Mesenchymal stem cell (in vitro differentiated cells and primary cell): Measurements from ENCODE around the gene TRIM66.

Source experiments
- DNase-seq: peaks from one replicate; pipeline ENCODE4 v3.0.0-alpha.2; 2013
- H2AFZ ChIP-seq: one replicate; pipeline ENCODE4 v1.6.1; 2013; ENCODE audit warnings: low read depth, mild to moderate bottlenecking, control low read depth, inconsistent platforms, low read length, moderate library complexity
- H2AK5ac ChIP-seq: 2 replicates; pipeline ENCODE4 v1.6.1; 2013; ENCODE audit warnings: low read length, moderate library complexity, mild to moderate bottlenecking, inconsistent platforms; ENCODE audit not compliant: severe bottlenecking
- H2BK120ac ChIP-seq: one replicate; pipeline ENCODE4 v1.6.1; 2013; ENCODE audit warnings: low read depth, mild to moderate bottlenecking, inconsistent platforms, low read length, moderate library complexity
- H2BK12ac ChIP-seq, 2 experiments: one replicate each; pipeline ENCODE4 v1.6.1; 2013; ENCODE audit warnings: inconsistent platforms in 2 of 2, low read length in 2 of 2, mild to moderate bottlenecking in 2 of 2, moderate library complexity in 2 of 2, control low read depth in 1 of 2
- H2BK15ac ChIP-seq: one replicate; pipeline ENCODE4 v1.6.1; 2013; ENCODE audit warnings: mild to moderate bottlenecking, low read depth, inconsistent platforms; ENCODE audit not compliant: poor library complexity, severe bottlenecking
- H2BK5ac ChIP-seq: 2 replicates; pipeline ENCODE4 v1.6.1; 2013; ENCODE audit warnings: low read depth, mild to moderate bottlenecking, low read length, control low read depth, inconsistent platforms; ENCODE audit not compliant: poor library complexity, severe bottlenecking
- H3K14ac ChIP-seq, 2 experiments: one replicate each; pipeline ENCODE4 v1.6.1; 2013; ENCODE audit warnings: inconsistent platforms in 2 of 2, low read length in 2 of 2, control low read depth in 1 of 2, mild to moderate bottlenecking in 1 of 2, moderate library complexity in 1 of 2
- H3K18ac ChIP-seq, 2 experiments: one replicate each; pipeline ENCODE4 v1.6.1; 2013; ENCODE audit warnings: inconsistent platforms in 2 of 2, low read length in 2 of 2, control low read depth in 1 of 2, low read depth in 1 of 2, mild to moderate bottlenecking in 1 of 2
- H3K23ac ChIP-seq, 2 experiments: one replicate each; pipeline ENCODE4 v1.6.1; 2013; ENCODE audit warnings: inconsistent platforms in 2 of 2, low read length in 2 of 2, mild to moderate bottlenecking in 2 of 2, moderate library complexity in 2 of 2, control low read depth in 1 of 2
- H3K27ac ChIP-seq: 2 replicates; pipeline ENCODE4 v1.5.1; 2013; ENCODE audit warnings: mild to moderate bottlenecking, moderate library complexity, low read length, control low read depth, inconsistent platforms; ENCODE audit not compliant: poor library complexity, severe bottlenecking
- H3K27me3 ChIP-seq, 2 experiments: 2 replicates each; pipeline versions ENCODE4 v1.6.1 to v1.7.0; 2013; ENCODE audit warnings: low read length in 2 of 2, mild to moderate bottlenecking in 2 of 2, moderate library complexity in 2 of 2, control low read depth in 1 of 2, inconsistent platforms in 1 of 2; ENCODE audit not compliant: control insufficient read depth in 1 of 2, insufficient read depth in 1 of 2
- H3K36me3 ChIP-seq, 2 experiments: 2 replicates each; pipeline versions ENCODE4 v1.6.1 to v1.7.0; 2013; ENCODE audit warnings: low read length in 2 of 2, control low read depth in 1 of 2, inconsistent platforms in 1 of 2, low read depth in 1 of 2, mild to moderate bottlenecking in 1 of 2; ENCODE audit not compliant: insufficient read depth in 2 of 2, control insufficient read depth in 1 of 2
- H3K4ac ChIP-seq, 2 experiments: one replicate each; pipeline ENCODE4 v1.6.1; 2013; ENCODE audit warnings: inconsistent platforms in 2 of 2, low read length in 2 of 2, mild to moderate bottlenecking in 2 of 2, moderate library complexity in 2 of 2, control low read depth in 1 of 2, low read depth in 1 of 2
- H3K4me1 ChIP-seq: 2 replicates; pipeline ENCODE4 v1.6.1; 2013; ENCODE audit warnings: low read depth, low read length, control low read depth; ENCODE audit not compliant: control insufficient read depth, insufficient read depth
- H3K4me2 ChIP-seq: 2 replicates; pipeline ENCODE4 v1.6.1; 2013; ENCODE audit warnings: low read length, mild to moderate bottlenecking, inconsistent platforms; ENCODE audit not compliant: poor library complexity, severe bottlenecking
- H3K4me3 ChIP-seq, 2 experiments: 2 replicates each; pipeline versions ENCODE4 v1.5.1 to v1.7.0; 2013; ENCODE audit warnings: low read length in 2 of 2, mild to moderate bottlenecking in 2 of 2, control low read depth in 1 of 2, low read depth in 1 of 2; ENCODE audit not compliant: insufficient read depth in 1 of 2
- H3K79me1 ChIP-seq: replicated peaks from 2 replicates; pipeline ENCODE4 v1.6.1; 2013; ENCODE audit warnings: mild to moderate bottlenecking, control low read depth, low read length, inconsistent platforms; ENCODE audit not compliant: poor library complexity, severe bottlenecking
- H3K9ac ChIP-seq: 2 replicates; pipeline ENCODE4 v1.7.0; 2013; ENCODE audit warnings: mild to moderate bottlenecking, low read length, moderate library complexity
- H3K9me3 ChIP-seq: 2 replicates; pipeline ENCODE4 v1.7.0; 2013; ENCODE audit warnings: mild to moderate bottlenecking, low read length; ENCODE audit not compliant: control insufficient read depth
- H4K8ac ChIP-seq: one replicate; pipeline ENCODE4 v1.6.1; 2013; ENCODE audit warnings: inconsistent platforms, mild to moderate bottlenecking, low read length, moderate library complexity
- H4K91ac ChIP-seq: one replicate; pipeline ENCODE4 v1.6.1; 2013; ENCODE audit warnings: mild to moderate bottlenecking, low read length, inconsistent platforms
- WGBS: methylation state at CpG from one replicate; pipeline ENCODE4 v1.1.7; 2013; ENCODE audit warnings: mixed read lengths; 5-methylcytosine and 5-hydroxymethylcytosine counted together

The TRIM66 gene

DNA sequence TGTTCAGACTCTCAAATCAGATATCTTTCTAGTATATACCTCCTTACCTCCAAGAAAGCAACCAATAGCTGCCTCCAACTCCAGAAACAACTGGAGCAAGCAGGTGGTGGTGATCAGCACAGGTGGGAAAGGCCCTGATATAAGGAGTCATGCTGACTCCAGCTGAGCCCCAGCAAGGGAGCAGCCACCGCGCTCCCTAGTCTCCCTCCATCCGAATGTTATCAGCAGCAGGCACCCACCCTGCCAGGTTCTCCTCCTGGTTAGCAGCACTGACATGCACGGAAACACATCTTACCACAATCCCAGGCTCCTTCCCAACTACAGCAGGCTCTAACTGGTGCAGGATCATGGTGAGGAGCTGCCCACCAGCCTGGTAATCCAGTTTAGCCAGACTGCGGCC, 69.9 kb downstream of the TRIM66 start:
- H3K27me3 ChIP-seq = no peaks in the 10 kb centered on the region
- no peak overlapping the region for H3K23ac ChIP-seq
- H3K14ac ChIP-seq = no peak overlapping the region
- no peak overlapping the region for H3K4me3 ChIP-seq
- H2BK15ac ChIP-seq = no peak overlapping the region
- no peak for DNase-seq
- no peak overlapping the region for H4K8ac ChIP-seq
- H3K18ac ChIP-seq = no peak overlapping the region
- no peak overlapping the region for H2BK12ac ChIP-seq
- H2AFZ ChIP-seq = no peak overlapping the region
- no peak overlapping the region for H2AK5ac ChIP-seq
- peaks cover 16 to 24% of the 10 kb centered on the region in 2 experiments for H3K36me3 ChIP-seq
- peak overlapping the region; percentile 41 for H4K91ac ChIP-seq
- no peaks in the 10 kb centered on the region for H3K79me1 ChIP-seq
- H2BK5ac ChIP-seq = no peak overlapping the region
- H3K9ac ChIP-seq = no peak overlapping the region
- H3K4ac ChIP-seq = no peak overlapping the region
- H3K4me2 ChIP-seq = no peak overlapping the region
- H3K4me1 ChIP-seq = no peaks in the 10 kb centered on the region
- no peaks in the 10 kb centered on the region for H3K9me3 ChIP-seq
- H3K27ac ChIP-seq = no peak overlapping the region
- 97% methylated on average over 5 of the region's 5 CpGs for WGBS
- H2BK120ac ChIP-seq = no peak overlapping the region

DNA sequence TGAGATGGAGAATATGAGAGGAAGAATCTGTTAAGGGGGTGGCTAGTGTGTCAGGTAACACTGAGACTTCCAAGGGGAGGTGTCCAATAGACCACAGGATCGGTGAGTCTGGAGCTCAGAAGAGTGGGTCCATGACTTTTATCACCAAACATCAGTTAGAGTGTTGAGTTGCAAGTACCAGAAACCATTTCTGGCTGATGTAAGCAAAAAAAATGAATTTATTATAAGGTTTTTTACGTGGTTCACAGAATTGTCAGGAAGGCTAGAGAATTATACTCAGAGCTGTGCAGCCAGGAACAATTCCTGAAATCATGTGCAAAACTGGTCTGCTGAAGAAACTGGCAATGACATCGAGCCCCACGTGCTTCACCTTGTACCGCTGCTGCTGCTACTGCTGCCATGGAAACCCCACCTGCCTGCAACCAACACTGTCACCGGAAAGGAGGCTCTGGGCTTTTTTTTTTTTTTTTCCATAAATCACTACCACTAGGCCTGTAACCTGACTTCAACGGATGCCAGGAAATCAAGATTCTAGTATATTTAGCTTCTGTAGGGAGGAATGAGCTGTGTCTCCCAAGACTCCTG, 71.8 kb downstream of the TRIM66 start:
- Histone ChIP-seq H3K9ac (no peak overlapping the region), H4K91ac (no peak overlapping the region), H3K79me1 (no peaks in the 10 kb centered on the region), H2AK5ac (no peak overlapping the region), H2AFZ (no peak overlapping the region), H3K4ac (no peak overlapping the region), H3K4me1 (no peaks in the 10 kb centered on the region), H3K23ac (no peak overlapping the region), H3K18ac (no peak overlapping the region), H3K27me3 (no peaks in the 10 kb centered on the region), H2BK15ac (no peak overlapping the region), H2BK12ac (no peak overlapping the region), H2BK5ac (no peak overlapping the region), H2BK120ac (no peak overlapping the region), H3K36me3 (peaks cover 4 to 5% of the 10 kb centered on the region in 2 experiments), H3K9me3 (no peaks in the 10 kb centered on the region), H3K4me3 (no peak overlapping the region), H3K14ac (no peak overlapping the region), H3K4me2 (no peak overlapping the region), H4K8ac (no peak overlapping the region), H3K27ac (no peak overlapping the region)
- 60% methylated on average over 6 of the region's 7 CpGs for WGBS
- no peak for DNase-seq

- Histone ChIP-seq H3K27me3 (no peaks in the 10 kb centered on the region), H3K9ac (peak overlapping the region; percentile 46), H3K4me1 (no peaks in the 10 kb centered on the region), H3K9me3 (no peaks in the 10 kb centered on the region), H4K8ac (no peak overlapping the region), H3K27ac (no peak overlapping the region), H2BK120ac (no peak overlapping the region), H2AFZ (no peak overlapping the region), H3K14ac (no peak overlapping the region), H2AK5ac (no peak overlapping the region), H3K4ac (no peak overlapping the region), H3K4me2 (no peak overlapping the region), H4K91ac (no peak overlapping the region), H3K23ac (no peak overlapping the region), H2BK12ac (no peak overlapping the region), H3K18ac (no peak overlapping the region), H3K79me1 (no peaks in the 10 kb centered on the region), H3K36me3 (peaks cover 3 to 4% of the 10 kb centered on the region in 2 experiments), H2BK5ac (no peak overlapping the region), H3K4me3 (no peak overlapping the region), H2BK15ac (no peak overlapping the region)
- peak; percentile 71 for DNase-seq
- WGBS = 58% methylated on average over 1 of the region's 1 CpG
These were observed 73.8 kb downstream of the TRIM66 start for GRCh38 chr11:8608652-8609051.

DNA sequence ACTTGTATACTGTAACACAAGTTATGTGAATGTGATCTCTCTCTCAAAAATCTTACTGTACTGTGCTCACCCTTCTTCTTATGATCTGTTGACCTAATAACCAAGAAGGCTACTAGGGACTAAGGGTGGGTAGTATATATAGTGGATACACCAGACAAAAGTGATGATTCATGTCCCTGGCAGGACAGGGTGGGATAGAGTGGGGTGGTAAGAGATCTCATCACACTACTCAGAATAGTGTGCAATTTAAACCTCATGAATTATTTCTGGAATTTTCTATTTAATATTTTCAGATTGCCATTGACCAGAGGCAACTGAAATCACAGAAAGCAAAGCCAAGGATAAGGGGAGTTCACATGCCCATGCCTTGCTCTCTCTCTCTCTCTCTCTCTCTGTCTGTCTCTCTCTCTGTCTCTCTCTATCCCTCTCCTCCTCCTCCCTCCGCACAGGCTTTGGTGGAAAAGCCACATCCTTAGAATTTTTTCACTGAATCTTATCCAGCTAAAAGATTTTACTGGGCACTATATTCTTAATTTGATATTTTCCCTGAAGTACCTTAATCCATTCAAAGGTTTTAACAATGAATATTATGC, 76.4 kb downstream of the TRIM66 start:
- H2AFZ ChIP-seq = no peak overlapping the region
- H3K4me1 ChIP-seq = no peaks in the 10 kb centered on the region
- H4K8ac ChIP-seq = no peak overlapping the region
- H3K36me3 ChIP-seq = no peaks in the 10 kb centered on the region
- no peak overlapping the region for H4K91ac ChIP-seq
- no peak overlapping the region for H3K9ac ChIP-seq
- H3K23ac ChIP-seq = no peak overlapping the region
- no peak overlapping the region for H3K18ac ChIP-seq
- no peak overlapping the region for H3K14ac ChIP-seq
- no peak overlapping the region for H3K4me2 ChIP-seq
- peak; percentile 12 for DNase-seq
- H3K4ac ChIP-seq = no peak overlapping the region
- no peak overlapping the region for H2BK5ac ChIP-seq
- H2BK120ac ChIP-seq = no peak overlapping the region
- no peaks in the 10 kb centered on the region for H3K9me3 ChIP-seq
- no peak overlapping the region for H3K4me3 ChIP-seq
- no peak overlapping the region for H3K27ac ChIP-seq
- H2BK15ac ChIP-seq = no peak overlapping the region
- 100% methylated on average over 1 of the region's 1 CpG for WGBS
- H2AK5ac ChIP-seq = no peak overlapping the region
- no peak overlapping the region for H2BK12ac ChIP-seq
- no peaks in the 10 kb centered on the region for H3K27me3 ChIP-seq
- no peaks in the 10 kb centered on the region for H3K79me1 ChIP-seq
